HUES64 (cell line): ENCODE results near the gene ABAT.
"Not testable (repeated sequence)": the region's sequence is repeated elsewhere in the genome, so short reads cannot be mapped to it uniquely, and the experiment has no call there.

Experiments
- H3K27ac ChIP-seq: 2 replicates; pipeline ENCODE4 v1.7.0; 2013; ENCODE audit warnings: low read depth, low read length, inconsistent platforms
- H3K27me3 ChIP-seq: 2 replicates; pipeline ENCODE4 v1.6.1; 2013; ENCODE audit warnings: mild to moderate bottlenecking, low read length; ENCODE audit not compliant: insufficient read depth
- H3K36me3 ChIP-seq: 2 replicates; pipeline ENCODE4 v1.6.1; 2013; ENCODE audit warnings: mild to moderate bottlenecking, low read length; ENCODE audit not compliant: insufficient read depth
- H3K4me1 ChIP-seq: 2 replicates; pipeline ENCODE4 v1.6.1; 2013; ENCODE audit warnings: mild to moderate bottlenecking, low read length, moderate library complexity; ENCODE audit not compliant: insufficient read depth
- H3K4me3 ChIP-seq: 2 replicates; pipeline ENCODE4 v1.5.1; 2013; ENCODE audit warnings: mild to moderate bottlenecking, low read length, moderate library complexity
- H3K9ac ChIP-seq: 2 replicates; pipeline ENCODE4 v1.6.1; 2013; ENCODE audit warnings: mild to moderate bottlenecking, low read depth, low read length
- H3K9me3 ChIP-seq: 2 replicates; pipeline ENCODE4 v1.6.1; 2013; ENCODE audit warnings: low read depth, low read length; ENCODE audit not compliant: insufficient read depth
- WGBS: fragments of 150-250, 120-280 bp; methylation state at CpG from one replicate; pipeline ENCODE4 v1.1.7; 2013; ENCODE audit warnings: missing lambda C conversion rate; 5-methylcytosine and 5-hydroxymethylcytosine counted together

Gene ABAT

DNA sequence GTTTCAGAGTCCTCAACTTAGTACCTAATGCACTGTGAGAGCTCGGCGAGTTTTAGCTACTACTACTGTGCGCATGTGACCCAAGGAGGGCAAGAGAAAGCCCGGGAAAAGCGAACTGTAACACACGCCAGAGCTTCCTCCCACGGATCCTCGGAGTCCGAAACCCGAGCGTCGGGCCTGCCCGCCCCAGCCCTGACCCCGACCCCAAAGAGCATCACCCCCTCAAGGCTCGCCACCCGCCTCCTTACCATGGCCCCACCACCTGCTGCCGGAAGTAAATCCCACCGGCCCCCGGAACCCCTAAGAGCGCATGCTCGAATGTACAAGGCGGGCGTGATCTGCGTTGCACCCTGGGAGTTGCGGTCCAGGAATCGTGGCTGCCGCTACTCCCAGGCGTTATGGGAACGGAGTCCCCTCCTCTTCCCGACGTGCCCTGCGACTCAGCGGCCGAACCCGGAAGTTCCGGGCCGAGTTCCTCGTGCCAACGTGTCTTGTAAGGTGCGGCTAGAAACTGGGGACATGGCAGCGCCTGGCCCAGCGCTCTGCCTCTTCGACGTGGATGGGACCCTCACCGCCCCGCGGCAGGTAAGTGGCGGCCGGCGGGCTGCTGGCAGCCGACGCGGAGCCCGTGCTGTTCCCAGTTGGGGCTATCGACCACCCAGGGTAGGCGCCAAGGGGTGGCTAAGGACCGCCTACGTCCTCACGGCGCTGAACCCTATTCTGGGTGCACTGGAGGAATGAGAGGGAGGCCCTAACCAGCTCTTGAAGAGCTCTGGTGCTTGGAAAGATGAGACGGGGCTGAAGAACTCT lies 123.2 kb downstream of the ABAT start, which contains the start of the genes PMM2 and TMEM186:
TSS of gene PMM2 (plus strand) at position 476 of the 810 bp plus-strand sequence. CDS start at position 520, 44 bp downstream.
TSS of gene TMEM186 (minus strand) at position 276 of the 810 bp plus-strand sequence. CDS start at position 251, 25 bp downstream.
- Histone ChIP-seq H3K4me3 (peak within 1 kb of the TSS; percentile 86), H3K9me3 (no peaks in the 10 kb centered on the region), H3K9ac (peak within 1 kb of the TSS; percentile 86), H3K4me1 (peaks cover 12% of the 10 kb centered on the region), H3K36me3 (peaks cover 45% of the 10 kb centered on the region), H3K27me3 (no peaks in the 10 kb centered on the region), H3K27ac (peak within 1 kb of the TSS; percentile 66)
- WGBS = under 1% methylated on average over 61 of the region's 61 CpGs

DNA sequence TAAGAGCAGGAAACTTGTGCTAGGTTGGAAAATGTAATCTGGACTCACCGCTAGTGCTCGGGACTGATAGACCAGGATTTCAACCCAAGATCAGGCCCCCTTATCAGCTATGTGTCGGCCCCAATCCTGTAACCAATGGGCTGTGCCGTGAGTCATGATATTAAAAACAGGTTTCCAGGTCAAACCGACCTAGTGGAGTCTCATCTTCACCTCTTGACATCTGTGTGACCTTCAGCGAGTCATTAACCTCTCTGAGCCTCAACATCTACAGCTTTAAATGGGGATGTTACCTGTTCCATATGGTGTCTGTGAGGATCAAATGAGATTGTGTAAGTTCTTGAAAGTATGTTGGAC lies 123.7 kb downstream of the ABAT start:
- Histone ChIP-seq H3K9me3 (no peaks in the 10 kb centered on the region), H3K4me3 (peak overlapping the region; percentile 86), H3K27ac (peak overlapping the region; percentile 66), H3K9ac (peak overlapping the region; percentile 86), H3K4me1 (peaks cover 12% of the 10 kb centered on the region), H3K36me3 (peaks cover 50% of the 10 kb centered on the region), H3K27me3 (no peaks in the 10 kb centered on the region)
- WGBS = 0% methylated on average over 6 of the region's 6 CpGs

DNA sequence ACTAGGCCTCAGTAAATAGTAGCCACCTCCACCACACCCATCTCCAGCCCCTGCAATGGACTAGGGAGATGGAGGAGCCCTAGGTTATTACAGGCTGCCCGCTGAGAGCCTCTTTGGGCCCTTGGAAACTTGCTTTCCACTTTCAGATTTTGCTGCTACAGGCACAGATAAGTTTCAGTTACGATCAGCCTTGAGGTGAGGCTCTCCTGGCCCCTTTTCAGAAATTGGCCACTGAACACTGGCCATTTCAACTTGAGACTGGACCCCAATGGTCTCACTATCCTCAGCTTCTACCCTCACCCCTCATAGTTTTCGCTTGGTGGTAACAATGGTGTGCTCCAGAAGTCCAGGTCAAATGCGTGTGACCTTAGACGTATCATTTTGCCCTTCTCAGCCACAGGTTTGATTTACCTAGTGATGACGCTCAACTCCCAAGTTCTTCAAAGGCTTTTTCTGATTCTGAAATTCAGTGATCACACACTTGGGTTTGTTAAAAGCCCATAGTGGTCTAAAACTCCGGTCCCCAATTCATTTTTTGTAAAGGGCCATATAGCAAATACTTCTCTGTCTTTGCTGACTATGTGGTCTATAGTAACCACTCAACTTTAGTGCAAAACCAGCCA lies 124.2 kb downstream of the ABAT start:
- WGBS = 78% methylated on average over 7 of the region's 7 CpGs
- no peaks in the 10 kb centered on the region for H3K9me3 ChIP-seq
- no peak overlapping the region for H3K27ac ChIP-seq
- peak overlapping the region; percentile 86 for H3K4me3 ChIP-seq
- H3K4me1 ChIP-seq = peaks cover 12% of the 10 kb centered on the region
- peaks cover 54% of the 10 kb centered on the region for H3K36me3 ChIP-seq
- peak overlapping the region; percentile 86 for H3K9ac ChIP-seq
- no peaks in the 10 kb centered on the region for H3K27me3 ChIP-seq

DNA sequence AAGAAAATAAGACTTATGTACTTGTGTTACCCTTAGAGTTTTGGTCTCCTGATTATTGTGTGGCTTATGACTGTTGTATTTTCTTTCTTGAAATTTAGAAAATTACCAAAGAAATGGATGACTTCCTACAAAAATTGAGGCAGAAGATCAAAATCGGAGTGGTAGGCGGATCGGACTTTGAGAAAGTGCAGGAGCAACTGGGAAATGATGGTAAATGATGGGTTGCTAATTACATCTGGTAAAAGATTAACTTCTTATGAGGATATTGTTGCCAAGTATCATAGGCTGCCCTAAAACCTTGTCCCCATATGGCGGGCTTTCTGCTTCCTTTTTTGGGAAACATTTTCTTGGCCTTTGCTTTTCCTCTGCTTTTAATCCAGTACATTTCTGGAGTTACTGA lies 127.3 kb downstream of the ABAT start:
- H3K9me3 ChIP-seq = no peaks in the 10 kb centered on the region
- H3K4me1 ChIP-seq = peaks cover 8% of the 10 kb centered on the region
- H3K27me3 ChIP-seq = no peaks in the 10 kb centered on the region
- H3K9ac ChIP-seq = no peak overlapping the region
- no peak overlapping the region for H3K27ac ChIP-seq
- H3K36me3 ChIP-seq = peaks cover 73% of the 10 kb centered on the region
- WGBS = 94% methylated on average over 4 of the region's 4 CpGs
- no peak overlapping the region for H3K4me3 ChIP-seq

DNA sequence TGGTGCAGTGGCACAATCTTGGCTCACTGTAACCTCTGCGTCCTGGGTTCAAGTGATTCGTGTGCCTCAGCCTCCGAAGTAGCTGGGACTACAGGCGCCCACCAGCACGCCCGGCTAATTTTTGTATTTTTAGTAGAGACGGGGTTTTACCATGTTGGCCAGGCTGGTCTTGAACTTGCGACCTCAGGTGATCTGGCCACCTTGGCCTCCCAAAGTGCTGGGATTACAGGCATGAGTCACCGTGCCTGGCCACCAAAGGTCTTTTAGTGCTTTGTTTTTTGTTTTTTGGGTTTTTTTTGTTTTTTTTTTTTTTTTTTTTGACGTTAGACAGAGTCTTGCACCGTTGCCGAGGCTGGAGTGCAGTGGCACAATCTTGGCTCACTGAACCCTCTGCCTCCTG lies 129.3 kb downstream of the ABAT start:
- H3K4me1 ChIP-seq, H3K4me3 ChIP-seq, H3K9me3 ChIP-seq, H3K27me3 ChIP-seq, H3K9ac ChIP-seq, H3K27ac ChIP-seq: not testable (repeated sequence)
- WGBS = 97% methylated on average over 12 of the region's 12 CpGs
- H3K36me3 ChIP-seq = peaks cover 92% of the 10 kb centered on the region

DNA sequence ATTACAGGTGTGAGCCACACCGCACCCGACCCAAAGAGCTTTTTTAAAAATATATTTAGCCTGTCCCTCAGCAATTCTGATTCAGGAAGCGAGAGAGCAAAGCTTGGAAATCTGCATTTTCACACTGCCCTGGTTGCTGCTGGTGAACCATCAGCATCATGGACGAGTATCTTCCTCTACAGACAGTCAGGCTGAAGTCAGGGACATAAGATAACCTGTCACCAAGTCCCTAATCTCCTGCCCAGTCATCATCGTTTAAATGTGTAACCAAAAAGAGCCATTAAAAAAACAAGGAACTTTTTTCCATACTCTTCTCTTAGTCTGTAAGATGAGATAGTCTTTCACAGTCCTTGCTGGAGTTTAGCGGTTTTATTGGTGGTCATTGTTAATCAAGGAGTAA lies 129.9 kb downstream of the ABAT start:
- Histone ChIP-seq H3K27me3 (no peaks in the 10 kb centered on the region), H3K4me3 (no peak overlapping the region), H3K9ac (no peak overlapping the region), H3K4me1 (no peaks in the 10 kb centered on the region), H3K36me3 (peaks cover 92% of the 10 kb centered on the region), H3K27ac (no peak overlapping the region), H3K9me3 (no peaks in the 10 kb centered on the region)
- WGBS = 94% methylated on average over 6 of the region's 6 CpGs

DNA sequence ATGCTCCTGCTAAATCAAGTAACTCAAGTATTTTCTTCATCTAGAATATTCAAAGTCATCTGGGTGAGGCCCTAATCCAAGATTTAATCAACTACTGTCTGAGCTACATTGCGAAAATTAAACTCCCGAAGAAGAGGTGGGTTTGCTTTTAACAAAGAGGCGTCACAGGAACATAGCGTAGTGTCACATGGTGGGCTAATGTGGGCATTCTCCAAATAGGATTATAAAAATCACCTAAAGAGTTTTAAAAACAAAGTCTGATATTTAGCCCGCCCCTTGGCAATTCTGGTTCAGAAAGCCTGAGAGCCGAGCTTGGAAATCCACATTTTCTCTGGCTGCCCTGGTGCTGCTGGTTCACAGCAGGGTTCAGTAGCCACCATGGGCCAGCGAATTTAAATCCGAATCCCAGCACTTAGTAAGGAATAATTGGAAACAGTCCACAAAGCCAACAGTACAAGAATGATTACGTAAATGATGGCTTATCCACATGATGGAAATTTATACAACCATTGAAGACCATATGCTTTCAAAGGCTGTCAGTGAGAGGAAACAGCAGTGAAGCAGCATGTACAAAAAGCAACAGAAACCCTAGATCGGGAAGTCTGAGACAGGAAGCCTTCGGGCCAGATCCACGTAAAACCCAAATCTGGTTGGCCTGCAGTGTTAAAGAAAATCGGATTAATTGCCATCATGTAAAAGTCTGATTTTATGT lies 132.0 kb downstream of the ABAT start:
- no peaks in the 10 kb centered on the region for H3K27me3 ChIP-seq
- WGBS = 94% methylated on average over 13 of the region's 13 CpGs
- no peaks in the 10 kb centered on the region for H3K4me1 ChIP-seq
- H3K27ac ChIP-seq = no peak overlapping the region
- no peak overlapping the region for H3K4me3 ChIP-seq
- H3K36me3 ChIP-seq = peaks cover 98% of the 10 kb centered on the region
- no peaks in the 10 kb centered on the region for H3K9me3 ChIP-seq
- H3K9ac ChIP-seq = peak overlapping the region; percentile 36; the same call in 1 of the 2 replicates

DNA sequence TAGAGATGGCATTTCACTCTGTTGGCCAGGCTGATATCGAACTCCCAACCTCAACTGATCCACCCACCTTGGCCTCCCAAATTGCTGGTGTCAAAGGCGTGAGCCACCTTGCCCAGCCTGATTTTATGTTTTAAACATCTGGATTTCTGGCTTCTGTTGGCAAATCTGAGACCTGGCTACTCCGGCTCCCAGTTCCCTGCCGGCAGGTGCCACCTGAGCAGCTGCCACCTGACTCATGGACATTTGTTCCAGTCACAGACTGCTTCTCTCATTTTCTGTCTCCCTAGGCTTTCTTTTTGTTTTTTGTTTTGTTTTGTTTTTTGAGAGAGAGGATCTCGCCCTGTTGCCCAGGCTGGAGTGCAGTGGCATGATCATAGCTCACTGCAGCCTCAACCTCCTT lies 132.8 kb downstream of the ABAT start:
- H3K4me1 ChIP-seq = no peaks in the 10 kb centered on the region
- 95% methylated on average over 5 of the region's 5 CpGs for whole genome bisulfite sequencing
- no peaks in the 10 kb centered on the region for H3K27me3 ChIP-seq
- H3K9ac ChIP-seq = no peak overlapping the region
- H3K4me3 ChIP-seq = no peak overlapping the region
- no peak overlapping the region for H3K27ac ChIP-seq
- no peaks in the 10 kb centered on the region for H3K9me3 ChIP-seq
- H3K36me3 ChIP-seq = peaks cover 98% of the 10 kb centered on the region

DNA sequence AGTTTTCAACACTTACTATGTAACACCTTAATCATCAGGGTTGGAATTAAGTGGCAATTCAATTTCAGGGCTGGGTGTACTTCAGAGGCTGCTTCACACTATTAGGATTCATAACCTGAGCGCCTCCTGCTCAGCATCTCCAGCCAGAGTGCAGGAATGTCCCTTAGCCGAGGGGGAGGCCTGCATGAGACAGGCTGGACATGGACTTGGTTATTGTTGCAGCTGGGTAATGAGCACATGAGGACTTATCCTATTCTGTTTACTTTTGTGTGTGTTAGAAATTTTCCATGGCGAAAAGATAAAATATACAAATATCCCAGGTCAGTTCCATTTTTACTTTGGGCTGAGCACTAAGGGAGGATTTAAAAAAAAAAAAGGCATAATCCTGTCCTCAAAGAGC lies 133.6 kb downstream of the ABAT start:
- H3K4me1 ChIP-seq = no peaks in the 10 kb centered on the region
- H3K36me3 ChIP-seq = peaks cover 98% of the 10 kb centered on the region
- no peaks in the 10 kb centered on the region for H3K9me3 ChIP-seq
- H3K27ac ChIP-seq = no peak overlapping the region
- no peak overlapping the region for H3K9ac ChIP-seq
- no peaks in the 10 kb centered on the region for H3K27me3 ChIP-seq
- no peak overlapping the region for H3K4me3 ChIP-seq
- WGBS = 98% methylated on average over 2 of the region's 3 CpGs

DNA sequence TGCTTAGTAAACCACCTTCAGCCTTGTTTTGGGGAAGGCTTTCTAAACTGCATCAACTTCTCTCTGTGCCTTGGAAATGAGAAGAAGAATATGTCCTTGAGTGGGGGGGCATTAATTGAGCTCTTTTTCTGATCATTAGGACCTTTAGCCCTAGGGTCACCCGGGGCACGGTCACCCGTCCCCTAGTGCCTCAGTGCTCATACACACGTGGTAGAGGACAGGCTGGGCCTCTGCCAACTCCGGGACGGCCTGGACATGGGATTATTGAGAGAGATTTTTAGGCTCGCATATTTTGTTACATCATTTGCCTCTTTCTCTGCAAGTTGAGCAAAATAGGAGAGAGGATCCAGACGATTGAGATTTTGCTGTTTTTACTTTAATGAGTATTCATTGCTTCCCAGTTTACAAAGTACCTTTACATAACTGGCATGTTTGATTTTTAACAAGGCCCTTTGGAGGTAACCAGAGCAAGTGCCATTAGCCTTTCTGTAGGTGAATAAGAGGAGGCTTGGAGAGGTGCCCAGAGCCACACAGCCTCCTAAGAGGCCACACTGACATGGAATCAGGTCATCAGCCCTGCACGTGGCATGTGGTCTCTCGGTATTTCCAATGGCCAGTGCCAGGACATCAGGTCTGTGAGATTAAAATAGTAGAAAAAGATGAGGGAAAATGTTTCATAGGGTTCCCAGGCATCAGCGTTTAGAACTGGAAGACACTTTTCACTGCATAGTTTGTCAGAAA lies 134.4 kb downstream of the ABAT start:
- no peaks in the 10 kb centered on the region for H3K4me1 ChIP-seq
- H3K9me3 ChIP-seq = no peaks in the 10 kb centered on the region
- no peak overlapping the region for H3K27ac ChIP-seq
- H3K9ac ChIP-seq = no peak overlapping the region
- WGBS = 97% methylated on average over 10 of the region's 11 CpGs
- H3K4me3 ChIP-seq = no peak overlapping the region
- peaks cover 99% of the 10 kb centered on the region for H3K36me3 ChIP-seq
- no peaks in the 10 kb centered on the region for H3K27me3 ChIP-seq
